Stimulated activated CD4-positive, alpha-beta T cell treated with anti-CD3 and anti-CD28 coated beads, Interleukin-15, amount 100 ng/mL, for 1 hour (primary cell): Measurements from ENCODE around the gene SYTL3.

Experiments
- DNase-seq, 2 donors: peaks; one replicate each; pipeline ENCODE4 v3.0.0-alpha.2; 2020; ENCODE audit warnings: low read depth in 1 of 2, low spot score in 1 of 2

The SYTL3 gene

GRCh38 chr6:158810155-158811095 lies 160.6 kb downstream of the SYTL3 start:
- no peak for DNase-seq

GRCh38 chr6:158812611-158813010 lies 162.8 kb downstream of the SYTL3 start:
- DNase-seq, result no peak

GRCh38 chr6:158813032-158813431 lies 163.2 kb downstream of the SYTL3 start:
- no peak for DNase-seq
